Camera-type eye (tissue), 1 donor: ENCODE measurements around the gene TAF1. TPM values are rescaled to one million over a fixed set of nuclear protein-coding genes. Genes with fewer than 3 reads are reported as not detected.

Experiments used
- total RNA-seq: library from RNA; depleted of rRNA; stranded (reverse); fragments of >200 nt; gene quantifications from one replicate; pipeline ENCODE4 v1.2.3, GENCODE V29; 2014

TAF1 gene
- 83.5 TPM for total RNA-seq

GRCh38 chrX:71365875-71366673 is at the start of gene TAF1:
TSS of gene TAF1 (plus strand) at chrX:71366357. CDS start at chrX:71366375, 18 bp downstream.

Other genes starting within 250 kb of the TAF1 start
- gene MED12, start 247.8 kb upstream of the TAF1 start, total RNA-seq = 48.8 TPM
- 20.5 TPM for gene NLGN3, start 221.5 kb upstream of the TAF1 start, total RNA-seq
- gene GJB1, start 143.1 kb upstream of the TAF1 start, total RNA-seq = 0.49 TPM
- gene ZMYM3, start 112.2 kb upstream of the TAF1 start, total RNA-seq = 28.6 TPM
- 397 TPM for gene NONO, start 82.7 kb upstream of the TAF1 start, total RNA-seq
- 7.5 TPM for gene ITGB1BP2, start 64.6 kb upstream of the TAF1 start, total RNA-seq
- 221 TPM for gene OGT, start 166.7 kb downstream of the TAF1 start, total RNA-seq
- 5.6 TPM for gene GCNA, start 212.1 kb downstream of the TAF1 start, total RNA-seq